Vagina (tissue), 2 donors: ENCODE measurements around the gene SYTL5. TPM values are rescaled to one million over a fixed set of nuclear protein-coding genes. Genes with fewer than 3 reads are reported as not detected.

Experiments
- DNase-seq, 2 donors: peaks; one replicate each; pipeline ENCODE4 v3.0.0-alpha.2; 2017; ENCODE audit errors: extremely low spot score in 2 of 2
- H3K27ac ChIP-seq: fragments of 200-600 bp; sonication (generic); one replicate; pipeline ENCODE4 v1.5.1; 2019
- H3K27me3 ChIP-seq: fragments of 200-600 bp; sonication (generic); one replicate; pipeline ENCODE4 v1.5.1; 2019
- H3K36me3 ChIP-seq, 2 donors: fragments of 200-600 bp; sonication (generic); one replicate each; pipeline ENCODE4 v1.5.1; 2017 to 2019
- H3K4me1 ChIP-seq: fragments of 200-600 bp; sonication (generic); one replicate; pipeline ENCODE4 v1.5.1; 2019
- H3K4me3 ChIP-seq, 2 donors: fragments of 200-600 bp; sonication (generic); 1 replicate in 1 of 2; 2 replicates in 1 of 2; pipeline ENCODE4 v1.5.1; 2016 to 2019
- H3K9me3 ChIP-seq: fragments of 200-600 bp; sonication (generic); one replicate; pipeline ENCODE4 v1.5.1; 2019
- POLR2A ChIP-seq, 2 donors: fragments of 450-650 bp; IDR thresholded peaks; one replicate each; pipeline ENCODE4 v1.6.1; 2017; ENCODE audit warnings: antibody characterized with exemption in 2 of 2, mild to moderate bottlenecking in 2 of 2, moderate library complexity in 2 of 2
- POLR2AphosphoS5 ChIP-seq, 2 donors: sonication (generic); formaldehyde crosslinking; IDR thresholded peaks; one replicate each; pipeline ENCODE4 v1.9.0; 2017; ENCODE audit warnings: antibody characterized with exemption in 2 of 2, mild to moderate bottlenecking in 2 of 2, low read depth in 1 of 2; ENCODE audit not compliant: insufficient read depth in 1 of 2
- intact Hi-C: fragments of 100-400 bp; cut with DNase I; formaldehyde crosslinking; loops from one replicate; pipeline ENCODE4 v1.15.1; 2023
- total RNA-seq: library from RNA; depleted of rRNA; stranded (reverse); fragments of >200 nt; gene quantifications from one replicate; pipeline ENCODE4 v1.2.3, GENCODE V29; 2016
- TF ChIP-seq, protein P1 (sequence below), 3 experiments: fragments of 450-650 bp in 2 of 3; fragments of 200-600 bp in 1 of 3; sonication (generic) in 1 of 3; IDR thresholded peaks; one replicate each; pipeline ENCODE4 v1.5.1; 2017 to 2019; ENCODE audit warnings: antibody characterized with exemption in 3 of 3, mild to moderate bottlenecking in 2 of 3, moderate library complexity in 2 of 3

The SYTL5 gene
- total RNA-seq, 1 donor from 2014 or later, result 1.2 TPM

DNA sequence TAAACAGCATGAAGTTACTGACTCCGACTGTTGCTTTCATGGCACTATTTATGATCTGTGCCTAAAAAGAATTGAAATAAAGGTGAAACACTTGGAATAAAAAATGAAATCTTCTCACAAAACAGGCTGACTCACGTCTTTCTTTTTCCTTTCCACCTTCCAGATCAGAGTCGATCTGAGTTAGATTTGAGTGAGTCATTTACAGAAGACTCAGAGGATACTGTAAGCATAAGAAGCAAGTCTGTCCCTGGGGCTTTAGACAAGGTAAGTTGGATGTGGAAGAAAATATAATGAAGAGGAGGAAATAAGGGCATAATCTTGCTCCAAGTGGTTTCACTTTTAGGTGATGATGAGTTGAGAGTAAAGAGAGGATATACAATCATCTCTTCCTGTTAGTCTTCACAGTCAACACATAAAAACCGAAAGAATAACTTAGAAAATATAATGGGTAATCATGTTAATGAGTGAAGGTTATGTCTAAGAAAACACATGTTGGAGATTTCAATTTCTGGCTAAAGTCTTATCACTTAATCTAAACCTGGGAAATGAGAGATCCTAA, 89.7 kb downstream of the SYTL5 start:
- Histone ChIP-seq H3K27me3 (no peaks in the 10 kb centered on the region), H3K9me3 (no peaks in the 10 kb centered on the region), H3K4me3 (no peak overlapping the region), H3K4me1 (no peaks in the 10 kb centered on the region), H3K27ac (no peak overlapping the region), H3K36me3 (no peaks in the 10 kb centered on the region)
- TF ChIP-seq POLR2A (IDR thresholded peaks at IDR 0.05) (no peak), POLR2AphosphoS5 (IDR thresholded peaks at IDR 0.05; ENCODE audit: insufficient read depth in 1 of 2, low read depth in 1 of 2) (no peak)
- TF ChIP-seq, protein P1, sequence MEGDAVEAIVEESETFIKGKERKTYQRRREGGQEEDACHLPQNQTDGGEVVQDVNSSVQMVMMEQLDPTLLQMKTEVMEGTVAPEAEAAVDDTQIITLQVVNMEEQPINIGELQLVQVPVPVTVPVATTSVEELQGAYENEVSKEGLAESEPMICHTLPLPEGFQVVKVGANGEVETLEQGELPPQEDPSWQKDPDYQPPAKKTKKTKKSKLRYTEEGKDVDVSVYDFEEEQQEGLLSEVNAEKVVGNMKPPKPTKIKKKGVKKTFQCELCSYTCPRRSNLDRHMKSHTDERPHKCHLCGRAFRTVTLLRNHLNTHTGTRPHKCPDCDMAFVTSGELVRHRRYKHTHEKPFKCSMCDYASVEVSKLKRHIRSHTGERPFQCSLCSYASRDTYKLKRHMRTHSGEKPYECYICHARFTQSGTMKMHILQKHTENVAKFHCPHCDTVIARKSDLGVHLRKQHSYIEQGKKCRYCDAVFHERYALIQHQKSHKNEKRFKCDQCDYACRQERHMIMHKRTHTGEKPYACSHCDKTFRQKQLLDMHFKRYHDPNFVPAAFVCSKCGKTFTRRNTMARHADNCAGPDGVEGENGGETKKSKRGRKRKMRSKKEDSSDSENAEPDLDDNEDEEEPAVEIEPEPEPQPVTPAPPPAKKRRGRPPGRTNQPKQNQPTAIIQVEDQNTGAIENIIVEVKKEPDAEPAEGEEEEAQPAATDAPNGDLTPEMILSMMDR (IDR thresholded peaks at IDR 0.05), result no peak
- DNase-seq, result no peak
- intact Hi-C loops, result no loop called here

DNA sequence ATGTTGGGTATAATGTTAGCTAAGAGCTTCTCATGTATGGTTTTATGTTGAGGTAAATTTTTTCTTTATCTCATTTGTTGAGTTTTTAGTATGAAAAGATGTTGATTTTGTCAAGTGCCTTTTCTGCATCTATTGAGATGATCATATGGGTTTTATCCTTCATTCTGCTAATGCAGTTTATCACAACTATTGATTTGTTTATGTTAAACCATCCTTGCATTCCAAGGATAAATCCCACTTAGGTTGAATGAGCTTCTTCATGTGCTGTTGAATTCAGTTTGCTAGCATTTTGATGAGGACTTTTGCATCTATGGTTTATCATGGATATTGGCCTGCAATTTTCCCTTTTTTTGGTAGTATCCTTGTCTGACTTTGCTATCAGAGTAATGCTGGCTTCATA, 93.3 kb downstream of the SYTL5 start:
- DNase-seq, result no peak
- H3K27me3 ChIP-seq, result no peaks in the 10 kb centered on the region

DNA sequence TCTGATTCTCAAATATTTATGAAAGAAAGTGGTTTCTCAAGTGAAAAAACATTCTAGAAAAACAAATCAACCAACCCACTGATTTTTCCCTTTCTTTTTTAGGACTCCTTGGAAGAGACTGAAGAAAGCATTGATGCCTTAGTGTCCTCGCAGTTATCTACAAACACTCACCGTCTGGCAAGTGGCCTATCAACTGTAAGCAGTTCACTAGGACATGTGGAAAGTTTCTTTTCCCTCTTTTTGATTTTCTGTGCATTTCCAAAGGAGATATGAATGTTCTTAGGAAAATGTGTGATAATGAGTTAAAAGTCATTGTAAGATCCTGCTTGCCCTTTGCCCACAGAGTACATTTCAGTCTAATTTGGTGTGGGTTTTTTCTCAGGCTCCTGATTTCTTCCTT, 95.9 kb downstream of the SYTL5 start:
- H3K27me3 ChIP-seq, result no peaks in the 10 kb centered on the region
- no peak for DNase-seq
- H3K36me3 ChIP-seq, result no peaks in the 10 kb centered on the region
- intact Hi-C loops, result no loop called here
- no peak overlapping the region for H3K27ac ChIP-seq
- no peaks in the 10 kb centered on the region for H3K9me3 ChIP-seq
- no peaks in the 10 kb centered on the region for H3K4me1 ChIP-seq
- TF ChIP-seq, protein P1 (IDR thresholded peaks at IDR 0.05), result no peak
- no peak for TF ChIP-seq POLR2A (IDR thresholded peaks at IDR 0.05)
- no peak for TF ChIP-seq POLR2AphosphoS5 (IDR thresholded peaks at IDR 0.05; ENCODE audit: insufficient read depth in 1 of 2, low read depth in 1 of 2)
- H3K4me3 ChIP-seq, result no peak overlapping the region

More for the DNA sequence above, 93.3 kb downstream of the SYTL5 start:
- H3K27ac ChIP-seq, result no peak overlapping the region
- no peaks in the 10 kb centered on the region for H3K9me3 ChIP-seq
- no peaks in the 10 kb centered on the region for H3K36me3 ChIP-seq
- no peaks in the 10 kb centered on the region for H3K4me1 ChIP-seq
- TF ChIP-seq POLR2AphosphoS5 (IDR thresholded peaks at IDR 0.05; ENCODE audit: insufficient read depth in 1 of 2, low read depth in 1 of 2) (no peak), POLR2A (IDR thresholded peaks at IDR 0.05) (no peak)
- TF ChIP-seq, protein P1 (IDR thresholded peaks at IDR 0.05), result no peak
- H3K4me3 ChIP-seq, result no peak overlapping the region
- intact Hi-C loops, result no loop called here

DNA sequence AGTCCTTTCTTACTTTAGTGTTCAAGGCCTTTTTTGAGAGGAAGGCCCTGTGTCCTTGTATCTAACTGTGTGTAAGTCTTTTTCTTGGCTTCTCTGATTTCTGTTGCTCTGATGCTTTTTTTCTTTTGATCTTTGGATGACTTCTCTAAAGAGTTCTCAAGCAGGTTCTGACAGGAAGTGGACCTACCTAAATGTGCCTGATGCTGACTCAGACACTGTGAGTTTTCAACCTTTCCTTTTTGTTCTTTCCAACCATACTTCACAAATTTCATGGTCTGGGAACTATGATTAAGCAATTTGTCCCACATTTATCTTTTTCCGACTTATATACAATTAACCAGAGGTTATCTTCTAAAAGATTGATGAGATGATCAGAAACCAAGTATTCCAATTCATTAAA, 96.5 kb downstream of the SYTL5 start:
- Histone ChIP-seq H3K27me3 (no peaks in the 10 kb centered on the region), H3K4me1 (no peaks in the 10 kb centered on the region), H3K4me3 (no peak overlapping the region), H3K9me3 (no peaks in the 10 kb centered on the region), H3K27ac (no peak overlapping the region), H3K36me3 (no peaks in the 10 kb centered on the region)
- intact Hi-C loops, result no loop called here
- no peak for DNase-seq
- TF ChIP-seq, protein P1 (IDR thresholded peaks at IDR 0.05), result no peak
- TF ChIP-seq POLR2A (IDR thresholded peaks at IDR 0.05) (no peak), POLR2AphosphoS5 (IDR thresholded peaks at IDR 0.05; ENCODE audit: insufficient read depth in 1 of 2, low read depth in 1 of 2) (no peak)

DNA sequence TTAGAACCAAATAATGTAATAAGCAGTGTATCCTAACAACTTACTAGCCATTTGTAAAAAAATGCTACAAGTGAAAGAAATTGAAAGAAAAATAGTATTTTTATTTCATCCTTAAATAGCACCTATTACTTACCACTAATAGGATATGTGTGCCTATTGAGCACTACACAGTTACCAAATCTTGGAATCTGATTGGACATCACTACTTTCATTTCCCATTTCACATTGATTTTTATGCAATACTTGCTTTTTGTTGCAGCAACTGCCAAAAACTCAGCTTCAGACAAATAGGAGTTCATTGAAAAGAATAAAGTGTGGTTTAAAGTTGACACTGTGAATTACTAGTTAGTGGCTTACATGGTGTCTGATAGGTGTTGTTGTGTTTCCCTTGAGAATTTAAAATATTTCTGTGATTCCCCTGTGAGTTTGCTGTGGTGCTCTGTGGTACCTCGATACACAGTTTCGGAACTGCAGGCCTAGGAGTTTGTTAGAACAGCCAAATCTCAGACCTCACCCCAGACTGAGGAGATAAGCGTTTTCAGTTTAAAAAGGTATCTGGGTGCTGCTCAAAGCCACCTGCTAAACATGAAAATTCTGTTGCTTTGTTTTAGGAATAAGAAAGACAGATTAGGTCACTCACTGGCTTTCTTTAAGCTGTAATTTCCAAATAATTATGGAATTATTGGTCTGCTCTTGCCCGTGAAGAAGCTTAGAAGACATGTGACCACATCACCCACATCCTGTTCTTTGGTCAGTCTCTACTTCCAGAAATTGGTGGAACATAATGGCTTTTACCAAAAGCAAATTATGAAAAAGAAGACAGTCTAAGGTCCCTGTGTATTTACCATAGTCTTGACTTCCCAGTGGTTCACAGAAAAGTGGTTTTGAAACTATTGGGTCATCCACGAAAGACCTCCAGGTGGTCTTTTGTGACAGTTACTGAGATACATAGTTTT, 97.8 kb downstream of the SYTL5 start:
- no peak for DNase-seq
- Histone ChIP-seq H3K4me3 (no peak overlapping the region), H3K27me3 (no peaks in the 10 kb centered on the region), H3K27ac (no peak overlapping the region), H3K9me3 (no peaks in the 10 kb centered on the region), H3K4me1 (no peaks in the 10 kb centered on the region), H3K36me3 (no peaks in the 10 kb centered on the region)
- intact Hi-C loops, result no loop called here
- TF ChIP-seq POLR2A (IDR thresholded peaks at IDR 0.05) (no peak), POLR2AphosphoS5 (IDR thresholded peaks at IDR 0.05; ENCODE audit: insufficient read depth in 1 of 2, low read depth in 1 of 2) (no peak)
- TF ChIP-seq, protein P1 (IDR thresholded peaks at IDR 0.05), result no peak
